Left ventricle myocardium inferior (tissue), 1 donor: ENCODE data around the gene ARMC9. TPM values are rescaled to one million over a fixed set of nuclear protein-coding genes. Genes with fewer than 3 reads are reported as not detected.

Experiments used
- DNase-seq: peaks from one replicate; pipeline ENCODE4 v3.0.0-alpha.2; 2020
- H3K27ac ChIP-seq: fragments of 200-600 bp; replicated peaks from 2 replicates; pipeline ENCODE4 v1.8.0; 2021
- H3K27me3 ChIP-seq: fragments of 200-600 bp; 2 replicates; pipeline ENCODE4 v1.8.0; 2021; ENCODE audit warnings: low read depth
- H3K36me3 ChIP-seq: fragments of 200-600 bp; 2 replicates; pipeline ENCODE4 v1.8.0; 2021
- H3K4me1 ChIP-seq: fragments of 200-600 bp; 2 replicates; pipeline ENCODE4 v1.8.0; 2021
- H3K4me3 ChIP-seq: fragments of 200-600 bp; 2 replicates; pipeline ENCODE4 v1.8.0; 2021; ENCODE audit warnings: mild to moderate bottlenecking, moderate library complexity
- H3K9me3 ChIP-seq: fragments of 200-600 bp; replicated peaks from 2 replicates; pipeline ENCODE4 v1.8.0; 2021
- intact Hi-C: fragments of 100-400 bp; cut with micrococcal nuclease; formaldehyde crosslinking; loops from one replicate; pipeline ENCODE4 v1.11.0; 2022
- total RNA-seq: library from RNA; stranded (reverse); fragmentation: NEBNext Ultra II Directional; extraction: Animal tissue kit (Norgen Biotek cat#: 25700); gene quantifications from one replicate; pipeline ENCODE4 v1.2.1, GENCODE V29; 2021
- TF ChIP-seq, protein P1 (sequence below): fragments of 200-600 bp; IDR thresholded peaks from 2 replicates; pipeline ENCODE4 v1.8.0; 2021; ENCODE audit warnings: antibody characterized with exemption, mild to moderate bottlenecking, borderline replicate concordance
- donor health status: DM: no; HTN: yes; CAD: no; lungs with severe emphysema.

Gene ARMC9
- total RNA-seq, 1 donor from 2014 or later: 3.1 TPM

GRCh38 chr2:231188506-231189170, 9.8 kb upstream of the ARMC9 start:
- H3K36me3 ChIP-seq: no peaks in the 10 kb centered on the region
- H3K27ac ChIP-seq: peak overlapping the region; percentile 93
- TF ChIP-seq, protein P1, sequence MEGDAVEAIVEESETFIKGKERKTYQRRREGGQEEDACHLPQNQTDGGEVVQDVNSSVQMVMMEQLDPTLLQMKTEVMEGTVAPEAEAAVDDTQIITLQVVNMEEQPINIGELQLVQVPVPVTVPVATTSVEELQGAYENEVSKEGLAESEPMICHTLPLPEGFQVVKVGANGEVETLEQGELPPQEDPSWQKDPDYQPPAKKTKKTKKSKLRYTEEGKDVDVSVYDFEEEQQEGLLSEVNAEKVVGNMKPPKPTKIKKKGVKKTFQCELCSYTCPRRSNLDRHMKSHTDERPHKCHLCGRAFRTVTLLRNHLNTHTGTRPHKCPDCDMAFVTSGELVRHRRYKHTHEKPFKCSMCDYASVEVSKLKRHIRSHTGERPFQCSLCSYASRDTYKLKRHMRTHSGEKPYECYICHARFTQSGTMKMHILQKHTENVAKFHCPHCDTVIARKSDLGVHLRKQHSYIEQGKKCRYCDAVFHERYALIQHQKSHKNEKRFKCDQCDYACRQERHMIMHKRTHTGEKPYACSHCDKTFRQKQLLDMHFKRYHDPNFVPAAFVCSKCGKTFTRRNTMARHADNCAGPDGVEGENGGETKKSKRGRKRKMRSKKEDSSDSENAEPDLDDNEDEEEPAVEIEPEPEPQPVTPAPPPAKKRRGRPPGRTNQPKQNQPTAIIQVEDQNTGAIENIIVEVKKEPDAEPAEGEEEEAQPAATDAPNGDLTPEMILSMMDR: no peak
- peaks cover 12% of the 10 kb centered on the region for H3K27me3 ChIP-seq
- no peak for DNase-seq
- no peak overlapping the region for H3K4me3 ChIP-seq
- peaks cover 51% of the 10 kb centered on the region for H3K4me1 ChIP-seq
- intact Hi-C loops: no loop called here
- no peaks in the 10 kb centered on the region for H3K9me3 ChIP-seq

- Histone ChIP-seq H3K27me3 (peaks cover 12% of the 10 kb centered on the region), H3K9me3 (no peaks in the 10 kb centered on the region), H3K36me3 (no peaks in the 10 kb centered on the region), H3K4me1 (peaks cover 51% of the 10 kb centered on the region), H3K4me3 (no peak overlapping the region), H3K27ac (peak overlapping the region; percentile 93)
- DNase-seq: no peak
- TF ChIP-seq, protein P1: no peak
- intact Hi-C loops: no loop called here
These were observed 9.3 kb upstream of the ARMC9 start for GRCh38 chr2:231189171-231189530.

DNA sequence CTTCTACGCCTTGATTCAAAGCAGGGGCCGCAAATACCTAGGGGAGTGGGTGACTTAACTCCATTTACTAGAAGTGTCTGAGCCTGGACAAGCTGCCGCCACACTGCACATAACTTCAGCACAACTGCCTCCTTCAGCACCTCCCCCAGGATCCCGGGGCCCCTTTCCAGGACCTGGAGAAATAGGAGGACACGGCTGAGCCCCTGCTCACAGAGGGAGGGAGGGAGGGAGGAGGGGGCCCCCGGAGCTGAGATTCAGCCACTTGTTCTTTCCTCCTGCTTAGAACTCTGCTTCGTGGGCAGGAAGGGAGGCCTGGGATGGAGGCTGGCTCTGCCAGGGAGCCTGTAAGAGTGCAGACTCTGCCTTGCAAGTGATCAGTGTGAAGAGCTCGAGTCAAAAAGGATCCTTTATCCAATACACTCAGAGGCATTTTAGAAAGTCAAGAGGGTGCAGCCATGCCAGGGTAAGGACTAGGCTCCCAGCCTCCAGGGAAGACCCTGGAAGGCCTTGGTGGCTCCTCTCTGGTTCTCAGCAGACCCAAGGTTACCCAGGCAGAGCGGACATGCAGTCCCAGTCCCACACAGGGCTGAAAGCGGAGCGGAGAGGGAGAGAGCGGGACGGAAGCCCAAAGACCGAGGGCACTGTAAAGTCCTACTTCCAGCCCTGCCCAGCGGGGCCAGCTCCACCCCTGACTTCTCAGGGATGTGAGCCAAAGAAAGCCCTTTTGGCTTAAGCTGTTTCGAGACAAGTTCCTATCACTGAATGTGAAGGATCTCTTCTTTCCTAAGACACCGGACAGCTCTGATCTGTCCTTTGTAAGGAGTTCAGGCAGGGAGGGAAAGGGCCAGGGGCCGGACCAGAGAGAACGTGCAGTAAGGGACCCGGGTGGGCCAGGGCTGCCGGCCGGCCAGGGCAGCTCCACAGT, 8.6 kb upstream of the ARMC9 start:
- peaks cover 48% of the 10 kb centered on the region for H3K4me1 ChIP-seq
- peak; percentile 62 for DNase-seq
- TF ChIP-seq, protein P1: no peak
- H3K4me3 ChIP-seq: peak overlapping the region; percentile 62
- peaks cover 12% of the 10 kb centered on the region for H3K27me3 ChIP-seq
- peak overlapping the region; percentile 93 for H3K27ac ChIP-seq
- H3K36me3 ChIP-seq: no peaks in the 10 kb centered on the region
- intact Hi-C loops: loop anchor here (10.0 kb wide), 1 partner anchor 85 kb away; no protein-coding TSS in a partner anchor
- H3K9me3 ChIP-seq: no peaks in the 10 kb centered on the region

DNA sequence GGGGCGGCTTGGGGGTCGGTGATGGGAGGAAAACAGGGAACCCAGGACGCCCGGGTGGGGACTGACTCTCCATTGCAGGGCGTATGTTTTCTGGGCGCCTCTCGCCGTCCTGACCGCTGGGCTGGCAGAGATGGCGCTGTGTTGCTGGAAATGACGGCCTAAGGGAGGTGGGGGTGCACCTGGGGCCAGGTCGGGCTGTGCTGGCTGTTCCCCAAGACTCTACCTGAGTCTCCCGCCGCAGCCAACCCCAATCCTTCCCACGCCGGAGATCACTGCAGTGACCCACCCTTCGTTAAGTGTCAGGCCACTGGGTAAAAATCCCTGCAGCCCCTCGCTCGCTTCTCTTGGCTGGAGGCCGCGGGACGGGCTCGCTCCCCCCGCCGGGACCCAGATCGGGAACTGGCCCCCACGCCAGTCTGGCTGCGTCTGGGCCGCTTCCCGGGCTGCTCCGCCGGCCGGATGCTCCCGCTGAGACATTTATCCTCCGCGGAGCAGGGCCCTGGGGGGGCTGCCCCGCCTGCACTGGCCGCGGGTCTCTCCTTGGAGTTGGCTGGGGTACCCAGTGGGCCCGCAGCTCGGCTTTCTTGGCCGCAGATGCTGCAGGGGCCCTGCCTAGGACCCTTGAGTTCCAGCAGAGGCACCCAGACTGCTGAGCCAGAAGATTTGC, 7.8 kb upstream of the ARMC9 start:
- H3K4me3 ChIP-seq: peak overlapping the region; percentile 62
- H3K4me1 ChIP-seq: peaks cover 39% of the 10 kb centered on the region

More for the DNA sequence above, 7.8 kb upstream of the ARMC9 start:
- no peaks in the 10 kb centered on the region for H3K36me3 ChIP-seq
- intact Hi-C loops: loop anchor here (10.0 kb wide), 1 partner anchor 86 kb away; no protein-coding TSS in a partner anchor
- no peaks in the 10 kb centered on the region for H3K9me3 ChIP-seq
- peak; percentile 75 for DNase-seq
- peaks cover 12% of the 10 kb centered on the region for H3K27me3 ChIP-seq
- H3K27ac ChIP-seq: peak overlapping the region; percentile 93
- TF ChIP-seq, protein P1: no peak
